ENCODE measurements around the gene ZBTB32.

DNA sequence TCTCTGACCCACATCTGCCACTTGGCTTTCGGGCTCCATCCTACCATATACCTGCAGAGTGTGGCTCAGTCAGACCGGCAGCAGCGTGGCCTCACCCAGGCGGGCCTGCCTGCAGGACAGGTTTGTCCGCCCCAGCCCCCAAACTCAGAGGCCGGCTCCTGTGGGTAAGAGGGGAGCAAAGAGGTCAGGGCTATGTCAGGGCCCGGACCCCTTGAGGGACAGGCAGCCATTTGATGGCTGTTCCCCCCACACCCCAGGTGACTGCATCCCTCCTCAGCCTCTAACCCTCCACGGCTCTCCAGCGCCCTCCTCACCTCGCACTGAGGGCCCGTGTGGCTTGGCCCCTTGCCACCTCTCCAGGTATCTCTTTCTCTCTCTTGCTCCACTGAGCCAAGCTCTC, 12.3 kb upstream of the ZBTB32 start:
- TF ChIP-seq, protein P1, sequence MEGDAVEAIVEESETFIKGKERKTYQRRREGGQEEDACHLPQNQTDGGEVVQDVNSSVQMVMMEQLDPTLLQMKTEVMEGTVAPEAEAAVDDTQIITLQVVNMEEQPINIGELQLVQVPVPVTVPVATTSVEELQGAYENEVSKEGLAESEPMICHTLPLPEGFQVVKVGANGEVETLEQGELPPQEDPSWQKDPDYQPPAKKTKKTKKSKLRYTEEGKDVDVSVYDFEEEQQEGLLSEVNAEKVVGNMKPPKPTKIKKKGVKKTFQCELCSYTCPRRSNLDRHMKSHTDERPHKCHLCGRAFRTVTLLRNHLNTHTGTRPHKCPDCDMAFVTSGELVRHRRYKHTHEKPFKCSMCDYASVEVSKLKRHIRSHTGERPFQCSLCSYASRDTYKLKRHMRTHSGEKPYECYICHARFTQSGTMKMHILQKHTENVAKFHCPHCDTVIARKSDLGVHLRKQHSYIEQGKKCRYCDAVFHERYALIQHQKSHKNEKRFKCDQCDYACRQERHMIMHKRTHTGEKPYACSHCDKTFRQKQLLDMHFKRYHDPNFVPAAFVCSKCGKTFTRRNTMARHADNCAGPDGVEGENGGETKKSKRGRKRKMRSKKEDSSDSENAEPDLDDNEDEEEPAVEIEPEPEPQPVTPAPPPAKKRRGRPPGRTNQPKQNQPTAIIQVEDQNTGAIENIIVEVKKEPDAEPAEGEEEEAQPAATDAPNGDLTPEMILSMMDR (conservative IDR thresholded peaks at IDR 0.05; ENCODE audit: low read depth, low read length): peak; percentile 19; the same call in 1 of the 2 replicates
- TF ChIP-seq EZH2 (IDR thresholded peaks at IDR 0.05; ENCODE audit: low read length, unreplicated experiment): no peak
